Activated CD8-positive, alpha-beta memory T cell treated with anti-CD3 and anti-CD28 coated beads for 4 hours (primary cell): ENCODE data around the gene NTSR2.

Experiments
- DNase-seq, 2 donors: peaks; one replicate each; pipeline ENCODE4 v3.0.0-alpha.2; 2020; ENCODE audit warnings: low read depth in 2 of 2

Gene NTSR2

GRCh38 chr2:11699686-11700670, 30.0 kb upstream of the NTSR2 start:
- no peak for DNase-seq

DNA sequence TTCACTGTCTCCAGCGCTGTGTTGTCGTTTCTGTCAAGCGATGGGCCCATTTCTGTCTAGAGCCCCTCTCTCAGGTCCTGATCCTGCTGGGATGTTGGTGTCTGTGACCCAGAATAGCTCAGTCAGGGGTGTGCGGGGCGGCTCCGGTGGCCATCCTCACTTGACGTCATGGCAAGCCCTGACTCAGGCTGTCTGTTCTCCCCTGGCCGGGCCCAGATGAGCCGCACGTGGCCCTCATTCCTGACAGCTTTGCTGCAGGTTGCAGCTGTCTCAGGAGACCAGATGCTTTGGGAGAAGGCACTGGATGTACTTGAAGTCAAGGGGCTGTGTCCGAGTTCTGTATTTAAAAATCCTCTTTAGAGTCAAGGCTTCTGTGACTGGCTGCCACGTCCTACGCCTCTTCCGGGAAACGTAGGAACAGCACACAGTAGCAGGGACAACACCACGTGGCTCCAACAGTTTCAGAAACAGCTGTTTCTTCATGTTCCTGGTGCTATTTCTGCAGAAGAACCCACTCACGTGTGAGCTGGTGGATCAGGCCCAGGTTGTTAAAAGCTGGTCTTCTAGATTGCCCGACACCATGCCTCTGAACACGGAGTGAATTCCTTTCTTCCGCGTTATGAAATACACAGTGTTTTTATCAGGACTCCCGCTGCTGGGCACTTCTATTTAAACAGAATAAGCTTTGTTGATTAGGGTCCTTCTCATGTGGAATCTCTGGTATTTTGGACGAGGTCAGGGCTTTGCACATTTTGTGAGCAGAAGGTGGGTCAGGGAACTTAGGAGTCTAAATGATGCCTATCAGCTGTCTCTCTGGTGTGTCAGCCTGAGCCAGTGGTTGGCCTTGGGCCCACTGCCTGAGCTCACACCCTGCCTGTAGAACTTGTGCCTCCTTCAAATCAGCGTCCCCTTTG, 28.3 kb upstream of the NTSR2 start:
- no peak for DNase-seq

- DNase-seq: no peak
These were observed 27.3 kb upstream of the NTSR2 start for GRCh38 chr2:11697103-11697871.

- DNase-seq: no peak
These were observed 26.7 kb upstream of the NTSR2 start for GRCh38 chr2:11696736-11697102.

GRCh38 chr2:11695576-11695975, 25.6 kb upstream of the NTSR2 start:
- DNase-seq: no peak

DNA sequence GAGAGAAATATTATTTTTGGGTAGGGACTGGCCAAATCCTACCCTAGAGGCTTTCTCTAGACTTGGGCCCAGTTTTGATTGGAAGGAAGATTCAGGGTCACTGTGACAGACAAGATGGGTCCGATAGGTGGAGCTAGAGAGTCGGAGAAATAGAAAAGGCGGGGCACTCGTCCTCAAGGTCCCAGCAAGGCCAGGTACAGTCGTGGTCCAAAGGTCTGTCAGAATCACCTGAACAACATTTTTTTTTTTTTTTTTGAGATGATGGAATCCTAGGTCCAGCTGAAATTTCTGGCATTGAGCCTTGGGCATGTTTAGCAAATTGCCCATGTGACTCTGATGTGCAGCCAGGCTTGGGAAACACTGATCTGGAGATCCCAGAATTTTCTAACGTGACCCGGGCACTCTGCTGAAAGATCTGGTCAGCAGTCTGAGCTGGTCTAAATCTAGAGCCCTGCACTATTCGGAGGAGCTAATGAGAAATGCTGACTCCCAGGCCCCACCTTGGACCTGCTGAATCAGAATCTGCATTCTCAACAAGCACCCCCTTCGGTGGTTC, 23.0 kb upstream of the NTSR2 start:
- DNase-seq: peak; percentile 22

DNA sequence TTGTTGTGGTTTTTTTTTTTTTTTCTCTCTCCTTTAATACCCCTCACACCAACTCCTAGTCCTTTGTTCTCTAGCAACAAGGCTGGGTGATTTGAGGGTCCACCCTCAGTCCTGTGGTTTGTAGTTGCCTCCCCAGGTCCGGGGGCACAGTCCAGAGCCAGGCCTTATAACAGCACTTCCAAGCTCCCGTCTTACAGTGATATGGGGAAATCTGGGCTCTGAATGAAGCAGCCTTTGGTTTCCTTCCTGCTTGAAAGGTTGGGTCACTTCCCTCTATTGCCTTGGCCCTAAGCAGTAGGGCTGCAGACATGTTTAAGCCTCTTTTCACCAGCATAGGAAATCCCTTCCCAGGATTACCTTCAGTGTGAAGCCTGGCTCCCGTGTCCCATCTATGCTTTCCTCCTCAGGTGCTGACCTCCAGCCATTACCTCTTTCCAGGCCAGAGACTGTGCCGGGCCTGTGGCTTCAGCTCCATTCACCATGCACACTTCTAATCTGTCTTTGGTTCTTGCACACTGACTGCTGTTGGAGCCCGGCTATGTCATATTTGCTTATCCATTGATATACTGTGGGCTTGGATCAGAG, 21.2 kb upstream of the NTSR2 start:
- no peak for DNase-seq

- DNase-seq: peak; percentile 54 to 62
These were observed 18.5 kb upstream of the NTSR2 start for GRCh38 chr2:11688222-11689069.

- DNase-seq: no peak
These were observed 17.7 kb upstream of the NTSR2 start for GRCh38 chr2:11687736-11688135.

DNA sequence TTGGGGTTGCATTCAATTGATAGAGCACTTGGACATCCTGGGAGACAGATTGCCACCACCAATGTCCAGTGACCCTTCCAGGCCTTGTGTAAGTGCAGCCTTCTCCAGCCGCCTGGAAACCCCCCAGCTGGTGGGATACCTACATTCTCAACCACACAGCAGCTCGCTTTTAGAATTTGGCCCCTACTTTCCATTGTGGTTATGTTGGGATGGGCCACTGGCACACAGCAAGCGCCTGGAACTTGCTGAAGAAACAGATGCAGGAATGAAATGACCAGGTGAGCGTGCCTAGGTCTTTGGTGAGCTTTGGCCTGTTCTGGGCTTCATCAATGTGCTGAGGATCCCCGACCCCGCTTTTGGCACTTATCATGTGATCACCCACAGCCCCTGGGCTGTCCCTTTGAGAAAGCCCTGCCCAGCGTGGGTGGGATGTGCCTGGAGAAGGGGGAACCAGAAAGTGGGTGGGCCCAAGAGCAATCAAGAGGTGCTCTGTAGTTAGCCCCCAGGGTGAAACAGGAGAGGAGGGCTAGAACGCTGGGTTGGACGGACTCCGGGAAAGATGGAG, 16.0 kb upstream of the NTSR2 start:
- DNase-seq: no peak

- no peak for DNase-seq
These were observed 15.0 kb upstream of the NTSR2 start for GRCh38 chr2:11684894-11685460.

- DNase-seq: no peak
These were observed 14.0 kb upstream of the NTSR2 start for GRCh38 chr2:11683966-11684365.

GRCh38 chr2:11683476-11683875, 13.5 kb upstream of the NTSR2 start:
- DNase-seq: no peak

GRCh38 chr2:11682590-11682915, 12.6 kb upstream of the NTSR2 start:
- no peak for DNase-seq

- no peak for DNase-seq
These were observed 12.0 kb upstream of the NTSR2 start for GRCh38 chr2:11681722-11682589.

DNA sequence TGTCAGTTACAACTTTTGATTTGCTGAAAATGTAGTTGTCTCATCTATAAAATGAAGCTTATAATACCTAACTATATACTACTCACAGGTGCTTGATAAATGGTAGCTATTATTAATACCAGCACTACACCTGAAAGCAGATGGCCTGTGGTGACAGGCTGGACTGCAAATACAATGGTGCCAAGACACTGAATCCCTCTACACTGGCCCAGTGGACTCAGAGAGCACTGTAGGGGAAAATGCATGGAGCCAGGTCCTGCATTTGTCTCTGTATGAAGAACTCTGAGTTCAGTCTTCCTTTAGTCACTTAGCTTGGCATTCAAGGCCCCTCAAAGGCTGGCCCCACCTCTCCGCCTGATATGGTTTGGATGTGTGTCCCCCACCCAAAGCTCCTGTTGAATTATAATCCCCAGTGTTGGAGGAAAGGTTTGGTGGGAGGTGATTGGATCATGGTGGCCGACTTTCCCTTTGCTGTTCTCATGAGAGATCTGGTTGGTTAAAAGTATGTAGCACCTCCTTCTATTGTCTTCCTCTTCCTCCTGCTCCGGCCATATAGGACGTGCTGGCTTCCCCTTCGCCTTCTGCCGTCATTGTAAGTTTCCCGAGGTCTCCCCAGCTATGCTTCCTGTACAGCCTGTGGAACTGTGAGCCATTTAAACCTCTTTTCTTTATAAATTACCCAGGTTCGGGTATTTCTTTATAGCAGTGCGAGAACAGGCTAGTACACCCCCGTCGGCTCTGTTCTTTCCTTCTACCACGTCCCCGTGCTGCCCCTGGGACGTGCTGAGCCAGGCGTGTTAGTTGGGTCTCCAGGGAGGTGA, 11.1 kb upstream of the NTSR2 start:
- DNase-seq: no peak

DNA sequence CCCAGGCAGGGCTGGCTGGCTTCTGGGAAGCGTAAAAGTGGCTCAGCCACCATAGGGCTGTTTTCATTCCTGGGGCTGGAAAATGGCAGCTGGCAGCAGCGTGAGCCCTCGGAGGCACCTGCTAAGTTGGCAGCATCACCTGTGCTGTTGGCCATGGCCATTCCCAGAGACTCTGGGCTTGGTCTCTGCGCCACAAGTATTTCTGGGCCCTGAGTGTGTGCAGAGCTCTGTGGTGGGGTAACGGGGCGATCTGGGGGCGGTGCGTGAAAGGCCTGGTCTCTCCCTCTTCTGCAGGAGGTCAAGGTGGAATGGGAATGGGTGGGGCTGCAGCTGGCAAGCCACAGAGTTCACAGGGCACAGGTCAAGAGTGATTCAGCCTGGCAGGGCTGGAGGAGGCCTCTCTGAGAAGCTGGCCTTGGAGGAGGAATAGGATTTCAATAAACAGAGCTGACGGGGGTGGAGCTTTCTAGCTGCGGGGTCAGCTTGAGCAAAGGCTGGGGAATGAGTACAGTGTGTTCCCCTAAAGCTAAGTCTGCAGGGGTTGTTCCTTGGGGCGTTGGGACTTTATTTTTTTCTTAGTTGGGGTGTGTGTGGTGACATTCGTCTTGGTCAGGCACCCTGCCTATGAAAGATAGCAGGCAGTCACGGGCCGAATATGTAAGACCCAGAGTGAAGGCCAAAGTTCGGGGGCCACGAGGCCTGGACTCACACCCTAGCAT, 10.3 kb upstream of the NTSR2 start:
- DNase-seq: no peak
